GM11168 (cell line): ENCODE measurements around the gene SPATA6L.

Source experiments
- in situ Hi-C: fragments of 300-500 bp; cut with MboI; formaldehyde crosslinking; loops from one replicate; pipeline ENCODE4 v1.12.0; 2022; ENCODE audit warnings: low sequenced_read_pairs; ENCODE audit not compliant: unreplicated experiment

Gene SPATA6L

DNA sequence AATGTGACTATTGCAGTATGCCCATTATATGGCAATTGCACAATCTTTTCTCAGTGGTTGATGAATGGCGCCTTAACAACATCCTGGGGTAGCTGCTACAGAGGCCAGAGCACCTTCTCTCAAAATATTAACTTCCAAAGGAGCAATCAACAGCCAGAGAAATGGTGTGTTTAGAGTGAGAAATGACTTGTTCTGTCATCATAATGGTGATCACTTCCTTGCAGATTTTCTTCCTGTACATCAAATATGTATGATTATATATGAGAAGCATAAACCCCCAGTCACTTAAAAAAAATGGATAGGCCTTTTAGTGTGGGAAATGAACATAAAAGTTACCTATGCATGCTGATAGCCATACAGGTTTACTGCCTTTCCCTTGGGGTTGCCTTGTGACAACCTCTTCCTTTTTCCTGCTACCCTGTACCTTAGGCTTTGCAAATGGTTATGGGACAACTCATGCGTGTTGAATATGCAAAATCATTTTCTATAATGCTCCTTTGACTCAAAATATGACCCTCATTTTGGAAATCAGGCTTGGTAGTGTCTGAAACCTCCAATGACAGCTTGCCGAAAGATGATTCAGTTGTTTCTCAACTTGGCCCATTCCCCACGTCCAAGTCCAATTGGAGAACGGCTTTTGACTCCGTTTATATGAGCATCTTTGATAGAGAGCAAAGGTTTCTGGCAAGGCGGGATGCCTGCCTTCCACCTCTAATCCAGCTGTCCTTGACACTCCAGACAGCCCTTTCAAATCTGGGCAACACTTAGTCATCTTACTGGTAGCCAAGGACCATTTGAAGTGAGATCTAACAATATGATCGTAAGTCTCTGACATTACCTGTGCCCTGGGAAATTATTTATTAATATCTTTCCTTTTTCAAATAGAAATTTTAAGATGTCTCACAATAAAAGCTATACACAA, 106.8 kb downstream of the SPATA6L start:
- in situ Hi-C loops = loop anchor here (10.0 kb wide), 1 partner anchor 175 kb away; no protein-coding TSS in a partner anchor

DNA sequence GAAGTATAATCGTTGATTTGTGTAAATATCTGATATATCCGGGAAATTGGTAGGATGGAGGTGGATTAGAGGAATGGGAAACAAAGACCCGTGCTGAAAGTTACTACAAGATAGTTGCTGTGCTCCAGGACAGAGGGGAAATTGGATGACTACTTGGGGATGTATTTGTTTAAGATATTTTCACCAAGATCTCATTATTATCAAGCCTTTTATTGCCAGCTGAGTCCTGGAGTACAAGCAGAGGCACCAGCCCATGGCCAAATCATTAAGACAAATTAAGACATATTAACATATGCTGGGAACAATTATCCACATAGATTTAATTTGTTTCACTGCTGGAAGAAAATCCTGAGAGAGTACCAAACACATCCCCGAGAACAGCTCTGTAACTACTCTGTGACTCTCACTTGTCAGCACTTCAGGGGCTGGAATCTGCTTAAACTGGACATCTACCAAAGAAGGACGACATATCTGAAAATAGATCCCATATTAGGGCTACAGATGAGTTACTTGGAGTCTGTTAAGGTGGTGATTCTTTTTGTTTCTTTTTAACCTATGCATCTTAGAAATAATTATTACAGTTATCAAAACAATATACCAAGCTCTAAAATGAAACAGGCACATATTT, 107.8 kb downstream of the SPATA6L start:
- in situ Hi-C loops = loop anchor here (10.0 kb wide), 1 partner anchor 174 kb away; no protein-coding TSS in a partner anchor

DNA sequence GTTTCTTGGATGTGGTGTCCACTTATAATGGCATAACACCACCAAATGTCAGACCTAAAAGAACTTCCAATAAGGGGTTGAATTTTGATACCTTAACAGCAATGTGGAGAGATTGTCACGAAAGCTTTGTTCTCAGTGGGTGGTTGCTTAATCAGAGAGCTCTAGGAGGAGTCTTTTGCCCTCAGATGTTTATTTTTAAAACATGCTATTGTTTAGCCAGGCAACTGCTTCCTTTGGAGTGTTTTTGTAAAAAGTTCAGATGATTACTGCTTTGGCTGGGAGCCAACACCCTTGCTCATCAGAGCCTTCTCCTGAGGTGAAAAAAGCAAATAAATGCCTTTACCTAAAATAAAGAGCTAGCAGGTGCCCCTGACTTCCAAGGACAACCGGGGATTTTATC, 111.0 kb downstream of the SPATA6L start:
- in situ Hi-C loops = loop anchor here (10.0 kb wide), 1 partner anchor 170 kb away; no protein-coding TSS in a partner anchor

DNA sequence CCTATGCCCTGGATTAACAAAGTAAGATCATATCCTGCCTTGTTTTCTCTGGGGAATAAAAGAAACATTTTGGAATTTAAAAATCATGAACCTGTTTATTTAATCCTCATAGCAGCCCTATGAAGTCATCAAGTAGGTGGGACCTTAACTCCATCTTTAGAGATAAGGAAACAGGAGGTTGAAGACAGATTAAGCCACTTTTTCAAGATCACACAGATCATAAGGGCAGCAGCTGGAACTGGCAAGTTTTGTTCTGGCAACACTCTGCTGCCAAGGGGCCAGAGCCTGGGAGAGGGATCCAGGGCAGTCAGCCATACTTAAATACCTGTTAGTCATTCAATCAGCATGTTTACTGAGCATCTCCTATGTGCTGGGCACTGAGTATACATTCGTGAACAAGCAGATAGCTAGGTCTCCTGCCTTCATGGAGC, 112.3 kb downstream of the SPATA6L start:
- in situ Hi-C loops = loop anchor here (10.0 kb wide), 1 partner anchor 169 kb away; no protein-coding TSS in a partner anchor

DNA sequence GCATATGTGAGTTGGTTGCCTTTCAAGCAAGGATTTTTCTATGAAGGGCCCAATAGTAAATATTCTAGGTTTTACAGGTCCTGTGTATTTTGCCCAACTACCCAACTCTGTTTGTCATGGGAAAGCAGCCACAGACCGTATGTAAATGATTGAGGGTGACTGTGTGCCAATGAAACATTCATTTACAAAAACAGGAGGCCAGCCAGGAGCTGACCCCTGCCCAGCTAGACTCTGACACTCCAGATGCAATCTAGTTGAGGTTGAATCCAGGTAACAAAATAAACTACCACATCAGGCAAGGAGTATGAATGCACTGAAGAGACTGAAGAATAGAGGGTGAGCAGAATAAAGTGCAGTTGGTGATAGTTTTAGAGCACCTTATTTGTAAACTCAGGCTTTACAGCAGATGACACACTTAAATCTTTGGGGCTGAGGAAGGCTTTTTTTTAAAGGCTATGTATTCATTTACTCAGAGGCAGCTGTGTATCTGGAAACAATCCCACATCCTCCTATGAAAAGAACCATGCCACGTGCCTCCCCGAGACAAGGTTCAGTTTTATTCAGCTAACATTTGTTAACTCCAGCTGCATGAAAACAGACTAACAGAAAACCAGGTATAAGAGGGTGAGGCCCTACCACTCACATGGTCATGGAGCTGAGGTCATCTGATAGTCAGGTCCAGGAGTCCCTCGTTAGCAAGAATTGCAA, 115.3 kb downstream of the SPATA6L start:
- in situ Hi-C loops = loop anchor here (10.0 kb wide), 1 partner anchor 166 kb away; no protein-coding TSS in a partner anchor

DNA sequence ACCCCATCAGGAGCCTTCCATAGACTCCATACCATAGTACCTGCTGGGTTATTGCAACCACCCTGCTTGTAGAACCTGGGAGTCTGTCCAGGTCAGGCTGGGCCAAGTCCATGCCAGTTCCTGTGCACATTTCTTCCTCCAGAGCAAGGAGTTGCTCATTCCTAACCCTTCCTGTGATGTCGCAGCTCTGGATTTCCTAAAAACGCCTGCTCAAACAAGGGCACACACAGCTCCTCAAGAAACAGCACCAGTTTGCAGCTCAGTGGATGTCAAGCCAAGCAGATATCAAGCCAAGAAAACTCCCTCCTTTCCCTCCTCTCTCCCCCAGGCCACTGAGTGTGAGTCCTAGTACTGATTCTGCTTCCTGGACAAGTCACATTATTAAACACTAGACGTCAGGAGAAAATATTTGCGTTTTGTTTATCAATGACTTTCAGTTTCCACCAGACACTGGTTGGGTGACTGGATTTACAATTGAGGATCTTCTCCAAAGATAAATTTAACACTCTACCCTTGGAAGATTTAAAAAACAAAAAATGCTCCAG, 116.5 kb downstream of the SPATA6L start:
- in situ Hi-C loops = loop anchor here (10.0 kb wide), 1 partner anchor 165 kb away; no protein-coding TSS in a partner anchor

DNA sequence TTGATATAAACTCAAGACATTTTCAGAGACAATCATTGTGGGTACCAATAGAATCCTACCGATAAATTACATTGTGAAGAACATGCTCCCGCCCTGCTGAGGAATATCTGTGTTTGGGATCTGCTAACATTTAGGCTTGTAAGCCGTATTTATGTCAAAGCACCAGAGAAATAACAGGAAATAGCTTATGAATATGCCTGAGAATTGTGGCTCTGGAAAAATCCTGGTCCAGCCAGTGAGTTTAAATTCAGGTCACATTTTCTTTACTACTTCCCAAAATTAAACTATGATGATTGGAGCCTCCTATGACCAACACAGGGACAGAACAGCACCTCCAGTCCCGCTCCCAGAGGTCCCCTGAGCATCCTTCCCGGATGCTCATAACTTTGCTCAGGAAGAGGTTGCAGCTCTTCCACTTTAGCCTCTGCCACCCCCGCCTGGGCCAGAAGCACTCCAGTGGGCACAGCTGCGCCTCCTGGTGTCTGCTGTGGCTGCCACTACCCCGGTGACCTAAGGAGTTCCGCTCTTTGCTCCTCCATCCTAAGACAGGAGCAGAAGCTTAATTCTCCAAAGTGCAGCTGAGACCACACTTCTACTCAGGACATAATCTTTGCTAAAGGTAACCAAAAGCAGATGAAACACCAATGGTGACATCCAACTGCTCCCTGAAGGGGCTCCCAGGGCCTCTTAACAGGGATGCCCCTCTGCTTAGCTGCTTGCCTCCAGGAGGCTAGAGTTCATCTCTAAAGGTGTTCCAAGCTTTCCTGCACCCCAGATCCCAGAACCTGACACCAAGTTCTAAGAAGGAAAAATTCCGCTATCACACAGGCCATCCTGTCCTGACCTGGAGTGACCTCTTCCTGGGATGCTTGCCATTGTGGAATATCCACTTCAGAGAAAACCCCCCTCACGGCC, 117.2 kb downstream of the SPATA6L start:
- in situ Hi-C loops = no loop called here
